G401 (cell line): ENCODE results near the gene LAMB3. TPM values are rescaled to one million over a fixed set of nuclear protein-coding genes. Genes with fewer than 3 reads are reported as not detected.
"Not testable (repeated sequence)": the region's sequence is repeated elsewhere in the genome, so short reads cannot be mapped to it uniquely, and the experiment has no call there.

Experiments used
- DNase-seq: peaks from one replicate; pipeline ENCODE4 v3.0.0-alpha.2; 2015; ENCODE audit warnings: low spot score
- in situ Hi-C: cut with HindIII; loops from 2 replicates; pipeline ENCODE4 v1.10.0; 2016; ENCODE audit warnings: low sequenced_read_pairs, mixed read lengths
- total RNA-seq: library from RNA; depleted of rRNA; stranded (reverse); fragments of >200 nt; shearing (Covaris generic); gene quantifications from 2 replicates; pipeline ENCODE4 v1.2.3, GENCODE V29; 2014; rRNA removed

LAMB3 gene
- total RNA-seq, result not detected in 2 replicates

GRCh38 chr1:209652121-209652735 is at the start of gene LAMB3:
TSS of gene LAMB3 (minus strand) at chr1:209652425. CDS start at chr1:209650944, 1,481 bp downstream.
- in situ Hi-C loops, result no loop called here
- no peak for DNase-seq

- DNase-seq, in situ Hi-C loops: not testable (repeated sequence)
These were observed 48.5 kb upstream of the LAMB3 start for GRCh38 chr1:209700686-209701085.

- in situ Hi-C loops, result no loop called here
- DNase-seq, result no peak
These were observed 44.9 kb upstream of the LAMB3 start for GRCh38 chr1:209697126-209697525.

GRCh38 chr1:209696673-209697072 is 44.4 kb upstream of the LAMB3 start:
- in situ Hi-C loops, result no loop called here

GRCh38 chr1:209692745-209693504 is 40.7 kb upstream of the LAMB3 start:
- peak; percentile 82 for DNase-seq
- in situ Hi-C loops, result no loop called here

More at GRCh38 chr1:209696673-209697072, 44.4 kb upstream of the LAMB3 start:
- DNase-seq, result no peak

- in situ Hi-C loops, result no loop called here
- no peak for DNase-seq
These were observed 40.1 kb upstream of the LAMB3 start for GRCh38 chr1:209692296-209692695.

GRCh38 chr1:209691237-209691636 is 39.0 kb upstream of the LAMB3 start:
- in situ Hi-C loops, result no loop called here
- no peak for DNase-seq

GRCh38 chr1:209689477-209689876 is 37.3 kb upstream of the LAMB3 start:
- DNase-seq, result no peak
- in situ Hi-C loops, result no loop called here

- in situ Hi-C loops, result no loop called here
- no peak for DNase-seq
These were observed 36.6 kb upstream of the LAMB3 start for GRCh38 chr1:209688746-209689234.

- in situ Hi-C loops, result no loop called here
- DNase-seq, result no peak
These were observed 34.1 kb upstream of the LAMB3 start for GRCh38 chr1:209686322-209686721.

GRCh38 chr1:209685821-209686220 is 33.6 kb upstream of the LAMB3 start:
- no peak for DNase-seq
- in situ Hi-C loops, result no loop called here

- in situ Hi-C loops, result no loop called here
- no peak for DNase-seq
These were observed 26.8 kb upstream of the LAMB3 start for GRCh38 chr1:209678981-209679539.

- in situ Hi-C loops, result no loop called here
- DNase-seq, result peak; percentile 67
These were observed 23.4 kb upstream of the LAMB3 start for GRCh38 chr1:209675565-209676154.

- in situ Hi-C loops, result no loop called here
- peak; percentile 57 for DNase-seq
These were observed 22.8 kb upstream of the LAMB3 start, which contains the start of gene G0S2 for GRCh38 chr1:209674957-209675564. TSS of gene G0S2 (plus strand) at chr1:209675412. CDS start at chr1:209675685, 273 bp downstream.

- DNase-seq, result no peak
- in situ Hi-C loops, result no loop called here
These were observed 21.6 kb upstream of the LAMB3 start for GRCh38 chr1:209673631-209674417.

GRCh38 chr1:209672705-209673630 is 20.7 kb upstream of the LAMB3 start:
- DNase-seq, result no peak
- in situ Hi-C loops, result no loop called here

GRCh38 chr1:209670441-209671082 is 18.3 kb upstream of the LAMB3 start:
- no peak for DNase-seq

More at GRCh38 chr1:209670441-209671082, 18.3 kb upstream of the LAMB3 start:
- in situ Hi-C loops, result no loop called here
